Common myeloid progenitor, CD34-positive (primary cell): ENCODE data around the gene RELA.

Source experiments
- CTCF ChIA-PET: fragments of 350-600 bp; sonication (Branson Sonifier 250); formaldehyde crosslinking; loops from one replicate; lab custom pipeline; 2021; ENCODE audit warnings: antibody characterized with exemption; lab: Charles Lee
- POLR2A ChIA-PET: fragments of 350-600 bp; sonication (Branson Sonifier 250); formaldehyde crosslinking; loops from one replicate; lab custom pipeline; 2021; ENCODE audit warnings: antibody characterized with exemption; lab: Charles Lee
- DNase-seq, 3 donors: peaks; one replicate each; pipeline versions ENCODE4 v3.0.0 to v3.0.0-alpha.2; 2013
- H3K27ac ChIP-seq, 2 experiments: 1 replicate in 1 of 2; 2 replicates in 1 of 2; pipeline ENCODE4 v1.7.0; 2013; ENCODE audit warnings: inconsistent platforms in 2 of 2, low read length in 2 of 2, mild to moderate bottlenecking in 2 of 2, low read depth in 1 of 2, moderate library complexity in 1 of 2; ENCODE audit not compliant: severe bottlenecking in 2 of 2, insufficient read depth in 1 of 2, poor library complexity in 1 of 2
- H3K27me3 ChIP-seq, 5 experiments: replicated peaks in 2 of 5; 1 replicate in 3 of 5; 2 replicates in 2 of 5; pipeline versions ENCODE4 v1.6.1 to v1.7.0; 2013; ENCODE audit warnings: low read length in 4 of 5, mild to moderate bottlenecking in 2 of 5, moderate library complexity in 2 of 5, inconsistent platforms in 1 of 5; ENCODE audit not compliant: insufficient read depth in 5 of 5, control insufficient read depth in 4 of 5
- H3K36me3 ChIP-seq, 4 experiments: 1 replicate in 2 of 4; 2 replicates in 2 of 4; pipeline versions ENCODE4 v1.6.1 to v1.7.0; 2013; ENCODE audit warnings: low read length in 3 of 4, control low read depth in 1 of 4, mild to moderate bottlenecking in 1 of 4; ENCODE audit not compliant: control insufficient read depth in 4 of 4, insufficient read depth in 4 of 4
- H3K4me1 ChIP-seq, 4 experiments: 1 replicate in 3 of 4; 2 replicates in 1 of 4; pipeline versions ENCODE4 v1.6.1 to v1.7.1; 2013; ENCODE audit warnings: low read length in 3 of 4, mild to moderate bottlenecking in 3 of 4, control low read depth in 1 of 4, inconsistent platforms in 1 of 4, moderate library complexity in 1 of 4; ENCODE audit not compliant: control insufficient read depth in 4 of 4, insufficient read depth in 4 of 4; ENCODE audit errors: control extremely low read depth in 1 of 4
- H3K4me3 ChIP-seq, 7 experiments: 1 replicate in 4 of 7; 2 replicates in 3 of 7; pipeline versions ENCODE4 v1.5.1 to v1.7.0; 2013; ENCODE audit warnings: mild to moderate bottlenecking in 7 of 7, low read length in 6 of 7, moderate library complexity in 6 of 7, inconsistent platforms in 2 of 7, low read depth in 2 of 7, control low read depth in 1 of 7; ENCODE audit not compliant: insufficient read depth in 4 of 7, control insufficient read depth in 1 of 7; ENCODE audit errors: extremely low read depth in 1 of 7
- H3K9me3 ChIP-seq, 5 experiments: 1 replicate in 4 of 5; 2 replicates in 1 of 5; pipeline versions ENCODE4 v1.6.1 to v1.7.1; 2013; ENCODE audit warnings: low read length in 4 of 5, mild to moderate bottlenecking in 2 of 5, inconsistent platforms in 1 of 5, low read depth in 1 of 5, moderate library complexity in 1 of 5; ENCODE audit not compliant: control insufficient read depth in 4 of 5, insufficient read depth in 2 of 5; ENCODE audit errors: control extremely low read depth in 1 of 5
- WGBS: methylation state at CpG from one replicate; pipeline ENCODE4 v1.1.5; 2013; ENCODE audit not compliant: insufficient coverage; 5-methylcytosine and 5-hydroxymethylcytosine counted together

The RELA gene

DNA sequence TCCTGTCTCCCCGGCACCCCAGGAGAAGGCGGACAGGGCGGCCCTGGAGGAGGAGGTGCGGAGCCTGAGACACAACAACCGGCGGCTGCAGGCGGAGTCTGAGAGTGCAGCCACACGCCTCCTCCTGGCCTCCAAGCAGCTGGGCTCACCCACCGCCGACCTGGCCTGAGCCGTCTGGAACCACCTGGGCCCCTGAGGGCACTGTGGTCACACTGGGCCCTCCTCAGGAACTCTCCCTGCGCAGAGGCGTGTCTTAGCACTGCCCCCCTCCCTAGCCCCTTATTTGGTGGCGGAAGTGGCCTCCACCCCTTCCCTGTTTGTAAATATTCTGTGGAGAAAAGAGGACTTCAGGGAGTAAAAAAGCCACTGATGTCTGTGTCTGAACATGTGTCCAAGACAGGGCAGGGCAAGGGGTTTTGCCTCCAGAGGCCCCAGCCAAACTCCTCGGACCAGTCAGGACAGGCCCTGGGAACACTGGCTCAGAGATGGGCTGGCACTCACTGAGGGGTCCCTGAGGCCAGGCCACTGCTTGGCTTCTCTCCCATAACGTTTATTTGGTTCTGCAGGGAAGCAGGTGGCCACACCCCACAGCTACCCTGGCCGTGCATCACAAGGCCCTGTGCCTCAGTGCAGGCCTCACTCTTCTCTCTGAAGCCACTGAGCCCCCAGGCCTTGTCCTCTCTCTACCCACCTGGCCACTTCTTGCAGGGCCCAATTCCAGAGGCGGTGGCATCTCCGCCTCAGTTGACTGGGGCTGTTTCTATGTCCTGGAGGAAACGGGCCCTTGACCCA is 12.0 kb downstream of the RELA start:
- no peaks in the 10 kb centered on the region for H3K9me3 ChIP-seq
- POLR2A ChIA-PET: interaction anchor here (4.8 kb wide), 1 partner anchor 9 kb away, joined by 43 read pairs; no protein-coding TSS in a partner anchor

DNA sequence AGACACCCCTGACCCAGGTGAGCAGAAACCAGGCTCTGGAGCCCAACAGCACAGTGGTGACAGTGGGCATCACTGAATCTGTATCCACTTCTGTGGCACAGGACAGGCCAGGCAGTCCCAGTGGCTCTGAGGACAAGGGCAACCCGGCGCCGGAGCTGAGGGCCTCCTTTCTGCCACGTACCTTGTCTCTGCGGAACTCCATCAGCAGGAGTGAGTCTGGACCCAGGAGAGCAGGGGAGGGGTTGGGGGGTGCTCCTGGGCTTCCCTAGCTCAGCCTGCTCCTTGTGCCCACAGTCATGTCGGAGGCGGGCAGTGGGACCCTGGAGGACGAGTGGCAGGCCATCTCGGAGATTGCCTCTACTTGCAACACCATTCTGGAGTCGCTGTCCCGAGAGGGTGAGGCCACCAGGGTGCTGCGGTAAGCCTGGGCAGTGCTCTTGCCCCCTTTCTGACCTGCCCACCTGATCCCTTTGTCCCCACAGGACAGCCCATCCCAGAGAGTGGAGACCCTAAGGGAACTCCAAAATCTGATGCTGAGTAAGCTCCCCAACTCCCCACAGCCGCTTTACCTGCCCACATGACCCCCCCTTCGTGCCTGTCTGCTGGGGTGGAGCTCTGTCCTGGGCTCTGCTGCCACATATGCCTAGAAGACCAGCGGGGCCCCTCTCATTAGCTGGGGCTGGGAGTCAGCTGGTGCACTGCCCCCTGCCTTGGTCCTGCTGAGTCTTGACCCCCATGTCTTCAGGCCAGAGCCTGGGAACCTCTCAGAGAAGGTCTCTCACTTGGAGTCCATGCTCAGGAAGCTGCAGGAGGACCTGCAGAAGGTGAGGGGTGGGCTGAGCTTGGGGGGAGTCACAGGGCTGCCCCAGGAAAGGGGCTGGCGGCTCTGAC is 12.8 kb downstream of the RELA start:
- 92% methylated on average over 16 of the region's 16 CpGs for WGBS
- Histone ChIP-seq H3K27me3 (no peaks in the 10 kb centered on the region), H3K4me1 (peaks cover 13 to 42% (median 33%) of the 10 kb centered on the region in 4 experiments), H3K27ac (no peak overlapping the region), H3K36me3 (peaks cover 0 to 79% (median 56%) of the 10 kb centered on the region in 4 experiments), H3K4me3 (no peak overlapping the region), H3K9me3 (no peaks in the 10 kb centered on the region)
- POLR2A ChIA-PET: interaction anchor here (4.8 kb wide), 1 partner anchor 9 kb away, joined by 43 read pairs; no protein-coding TSS in a partner anchor
- no peak for DNase-seq
- CTCF ChIA-PET: interaction anchor here (0.5 to 7.6 kb wide), 7 partner anchors 8 to 164 kb away, joined by 3 to 54 read pairs (median 5); partner anchors contain the start of gene SIPA1

More for the DNA sequence above, 12.0 kb downstream of the RELA start:
- Histone ChIP-seq H3K27me3 (no peaks in the 10 kb centered on the region), H3K36me3 (peaks cover 5 to 79% (median 55%) of the 10 kb centered on the region in 4 experiments), H3K4me1 (peaks cover 13 to 42% (median 33%) of the 10 kb centered on the region in 4 experiments), H3K4me3 (no peak overlapping the region), H3K27ac (no peak overlapping the region)
- 89% methylated on average over 13 of the region's 20 CpGs for WGBS
- DNase-seq: no peak
- CTCF ChIA-PET: interaction anchor here (6.5 to 7.6 kb wide), 2 partner anchors 10 to 24 kb away, joined by 39 to 54 read pairs; partner anchors contain the start of gene SIPA1

DNA sequence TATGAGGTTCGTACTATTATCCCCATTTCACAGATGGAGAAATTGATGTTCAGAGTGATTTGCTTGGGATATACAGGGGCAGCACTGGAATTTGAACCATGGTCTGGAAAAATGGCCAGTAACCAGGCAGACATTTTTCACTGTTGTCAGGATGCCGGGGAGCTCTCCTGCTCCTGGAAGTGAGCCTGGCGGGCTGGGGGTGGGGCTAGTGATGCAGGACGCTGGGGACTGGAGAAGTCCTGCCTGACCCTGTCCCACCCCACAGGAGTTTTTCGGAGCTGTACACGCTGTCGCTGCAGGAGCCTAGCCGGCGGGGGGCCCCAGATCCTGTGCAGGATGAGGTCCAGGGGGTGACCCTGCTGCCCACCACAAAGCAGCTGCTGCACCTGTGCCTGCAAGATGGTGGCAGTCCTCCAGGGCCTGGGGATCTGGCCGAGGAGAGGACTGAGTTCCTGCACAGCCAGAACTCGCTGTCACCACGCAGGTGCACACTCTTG is 13.7 kb downstream of the RELA start:
- Histone ChIP-seq H3K4me1 (peaks cover 13 to 35% (median 26%) of the 10 kb centered on the region in 4 experiments), H3K27ac (no peak overlapping the region), H3K4me3 (no peak overlapping the region), H3K9me3 (no peaks in the 10 kb centered on the region), H3K27me3 (no peaks in the 10 kb centered on the region), H3K36me3 (peaks cover 0 to 79% (median 53%) of the 10 kb centered on the region in 4 experiments)
- POLR2A ChIA-PET: no interaction called here
- WGBS: 96% methylated on average over 12 of the region's 12 CpGs
- no peak for DNase-seq
- CTCF ChIA-PET: interaction anchor here (1.4 to 6.5 kb wide), 5 partner anchors 9 to 23 kb away, joined by 3 to 54 read pairs (median 5); partner anchors contain the start of gene SIPA1

DNA sequence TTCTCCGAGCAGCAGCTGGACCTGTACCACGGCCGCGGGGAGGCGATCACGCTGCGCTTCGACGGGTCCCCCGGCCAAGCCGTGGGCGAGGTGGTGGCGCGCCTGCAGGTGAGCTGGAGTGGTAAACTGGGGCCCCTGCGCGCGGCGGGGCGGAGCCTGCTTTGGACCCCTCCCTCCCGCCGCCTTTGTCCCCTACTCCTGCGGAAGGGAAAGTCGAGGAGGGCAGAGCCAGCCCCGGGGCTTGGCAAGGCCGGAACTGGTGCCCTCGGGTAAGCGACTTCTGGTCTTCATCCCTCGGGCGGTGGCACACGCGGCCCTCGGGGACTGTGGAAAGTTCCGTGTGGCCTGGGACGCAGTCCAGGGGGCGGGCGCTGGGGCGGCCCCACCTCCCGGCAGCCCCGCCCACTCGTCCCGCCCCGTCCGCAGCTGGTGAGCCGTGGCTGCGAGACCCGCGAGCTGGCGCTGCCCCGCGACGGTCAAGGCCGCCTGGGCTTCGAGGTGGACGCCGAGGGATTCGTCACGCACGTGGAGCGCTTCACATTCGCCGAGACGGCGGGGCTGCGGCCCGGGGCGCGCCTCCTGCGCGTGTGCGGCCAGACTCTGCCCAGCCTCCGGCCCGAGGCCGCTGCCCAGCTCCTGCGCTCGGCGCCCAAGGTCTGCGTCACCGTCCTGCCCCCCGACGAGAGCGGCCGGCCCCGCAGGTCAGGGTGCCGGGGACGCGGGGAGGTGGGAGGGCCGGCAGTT is 15.6 kb downstream of the RELA start:
- Histone ChIP-seq H3K9me3 (no peaks in the 10 kb centered on the region), H3K36me3 (peaks cover 0 to 86% (median 59%) of the 10 kb centered on the region in 4 experiments), H3K4me1 (peaks cover 6 to 36% (median 25%) of the 10 kb centered on the region in 4 experiments), H3K27ac (no peak overlapping the region), H3K4me3 (no peak overlapping the region), H3K27me3 (no peaks in the 10 kb centered on the region)
- WGBS: 96% methylated on average over 80 of the region's 87 CpGs
- no peak for DNase-seq
- CTCF ChIA-PET: no interaction called here
- POLR2A ChIA-PET: no interaction called here

DNA sequence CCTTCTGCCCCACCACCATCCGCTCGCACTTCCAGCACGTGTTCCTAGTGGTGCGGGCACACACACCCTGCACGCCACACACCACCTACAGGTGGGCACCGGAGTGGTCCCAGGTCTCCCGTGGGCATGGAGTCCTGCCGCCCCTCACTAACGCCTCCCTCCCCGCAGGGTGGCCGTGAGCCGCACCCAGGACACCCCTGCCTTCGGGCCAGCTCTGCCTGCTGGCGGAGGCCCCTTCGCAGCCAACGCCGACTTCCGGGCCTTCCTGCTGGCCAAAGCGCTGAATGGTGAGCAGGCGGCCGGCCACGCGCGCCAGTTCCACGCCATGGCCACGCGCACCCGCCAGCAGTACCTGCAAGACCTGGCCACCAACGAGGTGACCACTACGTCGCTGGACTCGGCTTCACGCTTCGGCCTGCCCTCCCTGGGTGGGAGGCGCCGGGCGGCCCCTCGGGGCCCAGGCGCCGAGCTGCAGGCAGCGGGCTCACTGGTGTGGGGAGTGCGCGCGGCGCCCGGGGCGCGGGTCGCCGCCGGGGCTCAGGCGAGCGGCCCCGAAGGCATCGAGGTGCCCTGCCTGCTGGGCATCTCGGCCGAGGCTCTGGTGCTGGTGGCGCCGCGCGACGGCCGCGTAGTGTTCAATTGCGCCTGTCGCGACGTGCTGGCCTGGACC is 16.3 kb downstream of the RELA start:
- peaks cover 0 to 86% (median 59%) of the 10 kb centered on the region in 4 experiments for H3K36me3 ChIP-seq
- 98% methylated on average over 67 of the region's 68 CpGs for WGBS
- CTCF ChIA-PET: no interaction called here
- H3K9me3 ChIP-seq: no peaks in the 10 kb centered on the region
- no peak overlapping the region for H3K4me3 ChIP-seq
- H3K4me1 ChIP-seq: peaks cover 0 to 36% (median 25%) of the 10 kb centered on the region in 4 experiments
- no peak overlapping the region for H3K27ac ChIP-seq
- DNase-seq: no peak
- no peaks in the 10 kb centered on the region for H3K27me3 ChIP-seq
- POLR2A ChIA-PET: no interaction called here

DNA sequence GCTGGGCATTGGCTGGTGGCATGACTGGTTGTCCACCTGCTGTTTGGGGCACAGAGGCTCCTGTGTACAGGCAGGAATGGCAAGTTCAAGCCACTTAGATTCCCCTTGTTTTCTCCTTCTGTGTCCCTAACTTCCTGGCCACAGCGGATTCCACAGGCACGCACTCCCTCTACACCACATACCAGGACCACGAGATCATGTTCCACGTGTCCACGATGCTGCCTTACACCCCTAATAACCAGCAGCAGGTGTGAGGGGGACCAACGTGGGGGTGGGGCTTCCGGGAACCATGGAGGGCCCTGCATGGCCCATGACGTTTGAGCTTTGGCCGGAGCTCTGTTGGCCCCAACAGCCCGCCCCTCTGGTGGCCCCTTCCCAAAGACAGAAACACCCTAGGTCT is 17.0 kb downstream of the RELA start:
- H3K4me3 ChIP-seq: no peak overlapping the region
- no peak overlapping the region for H3K27ac ChIP-seq
- no peak for DNase-seq
- H3K4me1 ChIP-seq: peaks cover 0 to 38% (median 29%) of the 10 kb centered on the region in 4 experiments
- H3K9me3 ChIP-seq: no peaks in the 10 kb centered on the region
- WGBS: 94% methylated on average over 9 of the region's 10 CpGs
- peaks cover 0 to 80% (median 55%) of the 10 kb centered on the region in 4 experiments for H3K36me3 ChIP-seq
- ChIA-PET POLR2A (no interaction called here), CTCF (interaction anchor here (1.0 kb wide), 1 partner anchor 18 kb away, joined by 3 read pairs; no protein-coding TSS in a partner anchor)
- H3K27me3 ChIP-seq: no peaks in the 10 kb centered on the region
